ENCODE measurements around the gene IPCEF1. TPM values are rescaled to one million over a fixed set of nuclear protein-coding genes. Genes with fewer than 3 reads are reported as not detected.

The IPCEF1 gene
- total RNA-seq, 2 donors from 2014 or later, result 3.0 to 5.7 TPM

DNA sequence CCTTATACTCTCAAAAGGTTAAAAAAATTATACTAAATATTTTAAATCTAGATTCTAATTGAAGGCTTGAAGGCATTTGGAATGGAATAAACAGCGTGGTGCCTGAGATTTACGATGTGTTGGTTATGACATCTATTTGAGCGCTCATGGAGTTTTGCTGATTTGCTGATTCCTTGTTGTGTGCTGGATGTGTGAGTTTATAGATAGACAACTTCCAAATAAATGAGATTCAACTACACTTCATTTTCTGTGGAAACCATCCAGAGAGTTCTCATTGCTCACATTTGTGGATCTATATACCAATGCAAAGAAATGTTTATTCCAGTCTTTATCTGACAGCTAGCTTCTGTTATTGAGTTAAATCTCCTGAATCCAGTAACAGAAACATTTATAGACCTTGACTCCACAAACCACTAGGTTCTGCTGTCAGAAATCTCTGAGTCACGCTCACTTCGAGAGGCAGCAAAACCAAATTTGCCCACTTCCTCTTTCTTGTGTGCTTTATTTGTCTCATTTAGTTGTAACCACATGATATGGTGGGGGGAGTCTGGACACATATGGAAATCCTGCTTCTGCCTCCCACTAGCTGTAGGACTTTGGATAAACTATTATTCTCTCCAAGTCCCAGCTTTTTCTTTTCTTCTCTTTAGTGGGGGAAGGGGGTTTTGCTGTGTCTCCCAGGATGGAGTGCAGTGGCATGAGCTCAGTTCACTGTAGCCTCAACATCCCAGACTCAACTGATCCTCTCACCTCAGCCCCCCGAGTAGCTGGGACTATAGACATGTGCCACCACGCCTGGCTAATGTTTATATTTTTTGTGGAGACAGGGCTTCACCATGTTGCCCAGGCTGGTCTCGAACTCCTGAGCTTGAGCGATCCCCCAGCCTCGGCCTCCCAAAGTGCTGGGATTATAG is 54.5 kb downstream of the IPCEF1 start:
- peaks cover 13% of the 10 kb centered on the region for H3K4me1 ChIP-seq
- H3K4me3 ChIP-seq, result no peak overlapping the region
- no peaks in the 10 kb centered on the region for H3K36me3 ChIP-seq (replicated peaks in 1 of 2; ENCODE audit: insufficient read depth in 1 of 2, low read depth in 2 of 2)
- DNase-seq (peak in 1 of 4 donors; percentile 38), ATAC-seq (no peak)
- WGBS, 2 donors, result 73 to 87% methylated on average over 10 of the region's 10 CpGs
- no peaks in the 10 kb centered on the region for H3K9me3 ChIP-seq
- TF ChIP-seq, protein P1, sequence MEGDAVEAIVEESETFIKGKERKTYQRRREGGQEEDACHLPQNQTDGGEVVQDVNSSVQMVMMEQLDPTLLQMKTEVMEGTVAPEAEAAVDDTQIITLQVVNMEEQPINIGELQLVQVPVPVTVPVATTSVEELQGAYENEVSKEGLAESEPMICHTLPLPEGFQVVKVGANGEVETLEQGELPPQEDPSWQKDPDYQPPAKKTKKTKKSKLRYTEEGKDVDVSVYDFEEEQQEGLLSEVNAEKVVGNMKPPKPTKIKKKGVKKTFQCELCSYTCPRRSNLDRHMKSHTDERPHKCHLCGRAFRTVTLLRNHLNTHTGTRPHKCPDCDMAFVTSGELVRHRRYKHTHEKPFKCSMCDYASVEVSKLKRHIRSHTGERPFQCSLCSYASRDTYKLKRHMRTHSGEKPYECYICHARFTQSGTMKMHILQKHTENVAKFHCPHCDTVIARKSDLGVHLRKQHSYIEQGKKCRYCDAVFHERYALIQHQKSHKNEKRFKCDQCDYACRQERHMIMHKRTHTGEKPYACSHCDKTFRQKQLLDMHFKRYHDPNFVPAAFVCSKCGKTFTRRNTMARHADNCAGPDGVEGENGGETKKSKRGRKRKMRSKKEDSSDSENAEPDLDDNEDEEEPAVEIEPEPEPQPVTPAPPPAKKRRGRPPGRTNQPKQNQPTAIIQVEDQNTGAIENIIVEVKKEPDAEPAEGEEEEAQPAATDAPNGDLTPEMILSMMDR (IDR thresholded peaks at IDR 0.05), result no peak
- TF ChIP-seq POLR2A (IDR thresholded peaks at IDR 0.05), result no peak
- no peak overlapping the region for H3K27ac ChIP-seq
- intact Hi-C loops (cut with DNase I), result no loop called here
- H3K27me3 ChIP-seq, result no peaks in the 10 kb centered on the region

DNA sequence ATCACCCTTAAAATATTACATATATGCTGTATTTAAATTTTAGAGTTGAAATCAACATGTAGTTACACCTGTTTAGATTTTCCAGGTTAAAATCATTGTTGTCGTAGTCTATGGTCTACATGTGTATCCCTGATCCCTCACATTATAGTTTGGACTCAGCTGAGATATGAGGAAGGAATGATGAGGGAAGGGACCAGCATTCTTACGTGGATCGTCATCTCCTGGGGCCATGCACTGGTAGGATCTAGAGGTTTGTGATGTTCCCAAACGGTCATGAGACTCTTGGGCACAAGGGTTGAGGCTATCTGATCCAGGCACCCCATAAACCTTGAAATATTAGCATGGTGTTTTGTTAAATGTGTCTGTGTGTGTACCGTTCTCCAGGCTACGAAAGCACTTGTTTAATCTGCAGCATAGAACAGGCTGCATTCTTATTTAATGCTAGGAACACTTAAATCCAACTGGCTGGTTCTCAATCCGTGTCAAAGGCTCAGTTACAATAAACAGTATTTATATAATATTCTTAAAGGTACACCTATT is 55.4 kb downstream of the IPCEF1 start:
- DNase-seq (no peak), ATAC-seq (no peak)
- intact Hi-C loops (cut with DNase I), result no loop called here
- Histone ChIP-seq H3K4me3 (no peak overlapping the region), H3K4me1 (peaks cover 13% of the 10 kb centered on the region), H3K27ac (no peak overlapping the region), H3K9me3 (no peaks in the 10 kb centered on the region), H3K27me3 (no peaks in the 10 kb centered on the region), H3K36me3 (replicated peaks in 1 of 2; ENCODE audit: insufficient read depth in 1 of 2, low read depth in 2 of 2) (no peaks in the 10 kb centered on the region)
- 87% methylated on average over 7 of the region's 7 CpGs for WGBS, 2 donors
- TF ChIP-seq, protein P1 (IDR thresholded peaks at IDR 0.05), result no peak
- no peak for TF ChIP-seq POLR2A (IDR thresholded peaks at IDR 0.05)

DNA sequence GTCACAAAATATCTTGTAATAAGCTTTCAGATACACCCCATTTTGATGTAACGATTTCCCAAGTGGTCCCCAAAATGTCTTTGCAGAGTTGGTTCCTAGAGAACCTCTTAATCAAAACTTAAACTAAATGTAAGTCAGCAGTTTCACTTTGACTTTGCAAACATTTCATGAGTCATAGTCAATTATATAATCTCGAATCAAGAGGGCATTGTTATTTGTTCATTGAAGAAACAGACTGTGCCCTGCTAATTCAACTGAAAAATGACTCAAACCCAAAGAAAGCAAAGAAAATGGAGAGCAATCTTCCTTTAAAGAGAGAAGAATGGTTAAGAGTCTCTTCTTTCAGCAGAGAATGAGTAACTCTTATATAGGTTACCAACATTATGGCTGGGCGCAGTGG is 58.3 kb downstream of the IPCEF1 start:
- Histone ChIP-seq H3K9me3 (no peaks in the 10 kb centered on the region), H3K4me3 (no peak overlapping the region), H3K36me3 (replicated peaks in 1 of 2; ENCODE audit: insufficient read depth in 1 of 2, low read depth in 2 of 2) (no peaks in the 10 kb centered on the region), H3K27me3 (no peaks in the 10 kb centered on the region), H3K4me1 (peaks cover 13% of the 10 kb centered on the region), H3K27ac (peak overlapping the region; percentile 34 to 53 (median 44))
- TF ChIP-seq, protein P1 (IDR thresholded peaks at IDR 0.05), result no peak
- TF ChIP-seq POLR2A (IDR thresholded peaks at IDR 0.05), result no peak
- intact Hi-C loops (cut with DNase I), result no loop called here
- DNase-seq (no peak), ATAC-seq (peak; percentile 81)
- 44 to 50% methylated on average over 3 of the region's 3 CpGs for WGBS, 2 donors

DNA sequence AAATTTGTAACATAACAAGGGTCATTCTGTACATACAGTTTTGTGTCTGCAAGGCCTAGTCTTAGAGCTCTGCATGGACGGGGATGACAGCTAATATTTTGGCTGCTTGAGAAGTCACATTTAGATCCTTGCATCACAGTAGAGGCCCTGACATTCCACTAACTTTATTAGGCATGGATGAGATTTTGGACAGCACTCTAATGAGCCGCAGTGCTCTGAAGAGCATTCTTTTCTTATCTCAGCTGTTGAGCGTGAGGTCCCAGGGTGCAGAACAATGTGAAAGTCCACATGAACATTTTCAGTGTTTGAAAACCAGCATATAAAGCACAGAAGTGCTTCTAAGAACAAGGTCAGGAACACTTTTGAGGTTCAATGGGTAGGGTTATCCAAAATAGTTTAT is 58.9 kb downstream of the IPCEF1 start:
- Histone ChIP-seq H3K9me3 (no peaks in the 10 kb centered on the region), H3K4me3 (no peak overlapping the region), H3K36me3 (replicated peaks in 1 of 2; ENCODE audit: insufficient read depth in 1 of 2, low read depth in 2 of 2) (no peaks in the 10 kb centered on the region), H3K27ac (peak overlapping the region in 2 of 4 donors; percentile 34 to 53), H3K27me3 (no peaks in the 10 kb centered on the region), H3K4me1 (peaks cover 13% of the 10 kb centered on the region)
- intact Hi-C loops (cut with DNase I), result no loop called here
- DNase-seq, result no peak
- ATAC-seq, result no peak
- TF ChIP-seq, protein P1 (IDR thresholded peaks at IDR 0.05), result no peak
- no peak for TF ChIP-seq POLR2A (IDR thresholded peaks at IDR 0.05)
- WGBS, 2 donors, result 64 to 73% methylated on average over 3 of the region's 3 CpGs
